ENCODE results near the gene LYAR.

LYAR gene

DNA sequence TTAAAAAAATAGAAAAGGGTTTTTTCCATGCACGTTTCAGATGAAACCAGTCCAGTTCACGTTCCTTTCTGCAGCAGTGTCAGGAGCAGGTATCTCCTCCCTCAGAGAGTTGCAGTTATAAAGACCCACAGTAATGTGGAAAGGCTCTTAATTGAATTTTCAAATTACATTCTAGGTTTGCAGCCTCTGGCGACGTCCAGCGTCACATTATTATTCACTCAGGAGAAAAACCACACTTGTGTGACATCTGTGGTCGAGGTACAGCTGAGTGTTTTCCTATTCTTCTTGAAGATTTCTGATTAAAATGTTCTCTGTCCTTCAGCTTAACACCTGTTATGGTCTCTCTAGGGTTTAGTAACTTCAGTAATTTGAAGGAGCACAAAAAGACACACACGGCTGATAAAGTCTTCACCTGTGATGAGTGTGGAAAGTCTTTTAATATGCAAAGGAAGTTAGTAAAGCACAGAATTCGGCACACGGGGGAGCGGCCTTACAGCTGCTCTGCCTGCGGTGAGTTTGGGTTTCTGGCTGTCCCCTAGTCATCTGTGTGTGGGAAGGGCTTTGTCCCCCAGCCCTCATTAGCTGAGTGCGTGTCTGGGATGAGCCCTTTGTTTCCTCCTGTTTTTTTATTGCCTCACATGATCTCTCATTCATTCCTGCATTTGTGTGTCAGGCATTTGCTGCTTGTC, 25.7 kb upstream of the LYAR start:
- DNase-seq: no peak

DNA sequence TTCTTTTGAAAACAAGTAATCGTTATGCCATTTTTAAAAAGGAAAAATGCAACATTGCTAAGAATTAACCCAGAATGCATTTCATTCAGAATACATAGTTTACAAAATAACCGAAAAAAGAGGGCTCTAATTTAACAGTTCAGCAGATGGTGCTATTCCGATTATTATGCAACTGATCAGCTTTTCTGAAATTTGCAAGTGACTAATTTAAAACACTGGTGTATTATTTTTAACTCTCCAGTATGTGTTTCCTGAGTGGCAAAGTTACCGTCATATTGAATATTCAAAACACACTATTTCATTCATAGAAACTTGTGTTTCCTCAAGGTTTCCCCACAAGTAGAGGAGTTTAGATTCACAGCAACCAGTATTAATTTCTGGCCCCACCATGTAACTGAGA, 21.2 kb upstream of the LYAR start:
- no peak for DNase-seq

DNA sequence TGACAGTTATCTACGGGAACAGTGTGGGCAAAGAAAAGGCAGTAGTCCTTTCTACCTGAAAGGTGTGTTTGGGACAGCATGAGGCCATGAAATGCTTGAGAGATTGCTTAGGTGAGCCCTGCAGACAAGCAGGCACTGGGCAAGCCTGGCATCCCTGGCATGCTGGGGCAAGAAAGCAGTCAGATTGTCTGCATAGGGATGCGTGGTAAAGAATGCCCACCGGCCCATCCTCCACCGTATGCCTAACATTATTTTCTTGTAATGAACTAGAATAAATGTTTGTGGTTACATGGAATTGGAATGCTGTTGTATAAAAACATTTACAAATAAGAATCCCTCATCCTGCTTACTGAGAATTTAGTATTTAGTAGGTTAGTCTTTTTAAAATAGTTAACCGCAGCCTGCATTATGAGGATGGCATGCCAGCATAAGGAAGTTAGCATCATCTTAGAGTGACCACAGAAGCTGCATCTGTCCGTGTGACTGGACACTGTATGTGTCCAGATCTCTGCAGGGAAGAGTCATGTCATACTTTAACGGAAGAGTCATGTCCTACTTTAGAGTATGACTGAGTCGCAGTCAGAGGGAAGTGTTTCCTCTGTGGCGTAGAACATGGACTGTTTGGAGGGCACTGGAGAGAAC, 19.0 kb upstream of the LYAR start:
- DNase-seq: no peak

DNA sequence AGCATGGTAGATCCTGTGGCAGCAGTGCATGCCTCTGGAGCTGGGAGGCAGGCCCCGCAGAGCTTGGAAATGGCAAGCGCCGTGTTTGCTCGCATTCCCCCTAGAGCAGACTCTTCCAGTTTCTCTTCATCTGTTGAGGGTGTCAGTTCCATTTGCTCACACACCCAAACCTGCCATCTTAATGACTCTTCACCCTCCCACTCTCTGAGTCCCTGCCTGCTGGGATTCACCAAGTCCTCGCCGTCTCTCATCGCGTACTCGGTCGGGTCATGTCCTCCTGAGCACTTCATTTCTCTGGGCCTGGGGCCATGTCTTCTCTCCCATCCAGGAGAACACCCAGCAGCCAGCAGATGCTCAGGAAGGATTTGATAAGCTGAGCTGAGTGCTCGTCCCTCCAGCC, 17.0 kb upstream of the LYAR start:
- no peak for DNase-seq

DNA sequence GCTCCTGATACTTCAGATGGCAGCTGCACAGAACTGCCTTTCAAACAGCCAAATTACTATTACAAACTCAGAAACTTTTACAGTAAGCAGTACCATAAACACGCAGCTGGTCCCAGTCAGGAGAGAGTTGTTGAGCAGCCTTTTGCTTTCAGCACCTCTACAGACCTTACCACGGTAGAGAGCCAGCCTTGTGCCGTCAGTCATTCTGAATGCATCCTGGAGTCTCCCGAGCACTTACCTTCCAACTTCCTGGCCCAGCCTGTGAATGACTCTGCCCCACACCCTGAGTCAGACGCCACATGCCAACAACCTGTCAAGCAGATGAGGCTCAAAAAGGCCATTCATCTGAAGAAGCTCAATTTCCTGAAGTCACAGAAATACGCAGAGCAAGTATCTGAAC, 12.5 kb upstream of the LYAR start:
- DNase-seq: no peak

DNA sequence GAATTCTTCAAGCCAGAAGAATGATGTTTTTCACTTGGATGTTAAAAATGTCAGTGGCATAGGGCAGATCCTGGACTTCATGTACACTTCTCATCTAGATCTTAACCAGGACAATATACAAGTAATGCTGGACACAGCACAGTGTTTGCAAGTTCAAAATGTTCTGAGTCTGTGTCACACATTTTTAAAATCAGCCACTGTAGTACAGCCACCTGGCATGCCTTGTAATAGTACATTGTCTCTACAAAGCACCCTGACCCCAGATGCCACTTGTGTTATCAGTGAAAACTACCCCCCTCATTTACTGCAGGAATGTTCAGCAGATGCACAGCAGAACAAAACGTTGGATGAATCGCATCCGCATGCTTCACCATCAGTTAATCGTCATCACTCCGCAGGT, 12.0 kb upstream of the LYAR start:
- DNase-seq: no peak

DNA sequence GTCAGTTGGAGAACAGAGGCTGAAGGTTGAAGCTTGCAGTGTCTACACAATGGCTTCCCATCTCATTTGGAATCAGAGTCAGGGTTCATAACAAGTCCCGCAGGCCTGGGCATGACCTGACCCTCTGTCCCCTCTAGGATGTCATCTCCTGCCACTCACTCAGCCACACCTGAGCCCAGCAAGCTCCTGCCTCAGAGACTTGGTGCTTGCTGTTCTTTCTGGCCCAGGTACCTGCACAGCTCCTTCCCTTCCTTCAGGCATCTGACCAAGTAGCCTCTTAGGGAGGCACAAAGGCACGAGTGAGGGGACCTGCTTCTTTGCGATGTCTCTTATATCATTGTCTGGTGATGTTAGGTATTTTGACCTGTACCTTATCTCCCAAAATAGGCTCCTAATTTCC, 9.1 kb upstream of the LYAR start:
- no peak for DNase-seq

DNA sequence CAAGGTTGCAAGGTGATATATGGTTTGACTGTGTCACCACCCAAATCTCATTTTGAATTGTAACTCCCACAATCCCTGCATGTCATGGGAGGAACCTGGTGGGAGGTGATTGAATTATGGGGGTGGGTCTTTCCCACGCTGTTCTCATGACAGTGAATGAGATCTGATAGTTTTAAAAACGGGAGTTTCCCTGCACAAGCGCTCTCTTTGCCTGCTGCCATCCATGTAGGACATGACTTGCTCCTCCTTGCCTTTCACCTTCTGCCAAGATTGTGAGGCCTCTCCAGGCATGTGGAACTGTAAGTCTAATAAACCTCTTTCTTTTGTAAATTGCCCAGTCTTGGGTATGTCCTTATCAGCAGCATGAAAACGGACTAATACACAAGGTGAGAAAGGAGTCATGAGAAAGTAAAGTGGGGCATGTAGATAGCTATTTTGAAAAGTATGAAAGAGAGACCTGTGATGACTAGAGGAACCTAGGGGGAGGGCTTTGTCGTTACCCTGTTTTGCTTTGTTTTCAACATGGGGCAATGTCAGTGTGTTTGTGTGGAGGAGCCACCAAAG, 6.4 kb upstream of the LYAR start:
- DNase-seq: no peak

DNA sequence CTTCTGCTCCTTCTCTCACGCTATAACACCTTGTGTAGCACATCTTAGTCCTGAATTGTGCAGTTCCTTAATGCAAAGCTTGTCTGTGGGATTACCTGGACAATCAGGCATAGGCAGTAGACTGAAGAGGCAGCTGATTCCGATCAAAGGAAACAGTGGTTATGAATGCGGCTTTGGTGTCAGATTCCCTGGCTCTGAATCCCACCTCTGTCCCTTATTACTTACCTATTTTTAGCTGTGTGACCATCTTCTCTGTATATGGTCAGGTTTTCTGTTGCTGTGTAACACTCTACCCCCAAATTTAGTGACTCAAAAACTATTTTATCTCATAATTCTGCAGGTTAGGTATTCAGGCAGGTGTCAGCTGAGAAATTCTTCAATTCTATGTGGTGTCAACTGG, 3.3 kb upstream of the LYAR start:
- no peak for DNase-seq

DNA sequence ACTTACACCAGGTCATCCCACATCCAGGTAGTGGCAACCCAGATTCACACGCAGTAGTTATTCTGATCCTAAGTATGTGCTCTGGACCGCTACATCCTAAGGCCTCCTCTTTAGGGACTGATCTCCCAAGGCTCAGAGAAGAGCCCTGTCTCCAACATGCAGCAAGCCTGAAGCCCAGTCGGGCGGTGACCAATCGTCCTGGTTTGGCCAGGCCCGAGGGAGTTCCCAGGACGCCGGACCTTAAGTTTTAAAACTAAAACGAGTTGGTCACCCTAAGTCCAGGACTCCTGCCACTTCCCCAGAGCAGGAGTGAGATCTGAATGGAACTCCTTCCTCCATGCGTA, 385 bp downstream of the LYAR start:
- no peak for DNase-seq

DNA sequence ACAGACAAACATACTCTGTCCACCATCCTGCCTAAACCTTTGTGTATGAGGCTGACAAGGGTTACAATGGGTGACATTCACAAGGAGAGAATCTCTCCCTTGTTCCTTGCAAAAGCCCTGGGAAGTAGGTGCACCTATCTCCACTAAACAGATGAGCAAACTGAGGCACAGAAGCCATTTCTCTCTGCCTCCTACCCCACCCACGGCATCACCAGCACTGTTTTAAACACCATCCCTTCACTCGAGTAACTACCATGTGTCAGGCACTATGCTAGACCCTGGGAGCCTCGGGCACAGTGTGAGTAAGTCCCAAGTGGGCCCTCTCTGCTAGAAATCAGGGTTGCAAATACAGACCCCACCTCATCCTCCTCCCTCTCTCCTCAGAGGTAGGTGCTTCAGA, 899 bp downstream of the LYAR start:
- no peak for DNase-seq

DNA sequence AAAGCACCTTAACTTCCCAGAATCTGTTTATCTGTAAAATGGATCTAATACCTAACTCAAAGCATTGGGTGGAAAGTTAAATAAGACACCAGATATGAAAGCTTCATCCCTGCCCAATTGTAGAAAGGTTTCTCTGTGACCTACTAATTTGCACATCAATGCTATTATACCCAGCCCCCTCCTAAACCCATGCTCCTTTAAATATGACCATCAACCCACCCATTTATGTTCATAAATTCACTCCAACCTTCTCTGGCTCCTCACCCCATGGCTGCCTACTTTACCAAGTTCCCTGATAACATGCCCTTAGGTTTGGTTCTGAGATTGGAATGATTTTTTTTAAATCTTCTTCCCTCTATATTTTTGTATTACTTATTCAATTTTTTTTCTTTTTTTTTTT, 1.9 kb downstream of the LYAR start:
- no peak for DNase-seq

DNA sequence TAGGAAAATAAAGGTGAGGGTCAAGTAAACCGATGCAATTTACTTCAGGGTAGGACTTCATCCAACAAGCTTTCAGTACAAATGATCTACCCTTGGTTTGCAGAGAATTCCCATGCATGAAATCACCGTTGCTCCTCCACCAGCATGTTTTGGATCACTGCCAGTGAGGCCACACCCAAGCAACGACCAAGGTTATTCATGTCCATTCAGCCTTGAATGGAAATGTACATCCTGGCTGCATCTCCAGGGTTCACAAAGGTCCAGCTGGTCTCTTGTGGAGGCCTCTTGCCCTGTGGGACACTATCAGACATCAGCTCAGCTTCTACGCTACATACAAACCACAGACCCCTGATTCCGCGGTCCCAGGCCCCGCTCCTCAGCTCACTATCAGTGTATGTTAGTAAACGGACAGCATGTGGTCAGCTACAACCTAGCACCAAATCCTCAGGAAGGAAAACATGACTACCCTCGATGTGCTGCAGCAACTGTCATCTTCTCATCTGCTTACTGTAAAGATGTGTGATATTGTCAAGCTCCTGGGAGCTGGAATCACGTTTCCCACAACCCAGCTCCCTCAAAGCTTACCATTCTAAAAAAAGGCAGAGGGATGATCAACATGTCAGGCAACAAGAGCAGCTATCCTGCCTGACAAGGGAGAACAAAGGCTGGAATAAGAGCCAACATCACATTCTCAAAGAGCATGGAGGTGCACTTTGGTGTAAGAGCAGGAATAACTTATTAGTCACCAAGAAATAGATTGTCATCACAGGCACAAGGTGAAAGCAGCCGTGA, 4.9 kb downstream of the LYAR start:
- DNase-seq: no peak

DNA sequence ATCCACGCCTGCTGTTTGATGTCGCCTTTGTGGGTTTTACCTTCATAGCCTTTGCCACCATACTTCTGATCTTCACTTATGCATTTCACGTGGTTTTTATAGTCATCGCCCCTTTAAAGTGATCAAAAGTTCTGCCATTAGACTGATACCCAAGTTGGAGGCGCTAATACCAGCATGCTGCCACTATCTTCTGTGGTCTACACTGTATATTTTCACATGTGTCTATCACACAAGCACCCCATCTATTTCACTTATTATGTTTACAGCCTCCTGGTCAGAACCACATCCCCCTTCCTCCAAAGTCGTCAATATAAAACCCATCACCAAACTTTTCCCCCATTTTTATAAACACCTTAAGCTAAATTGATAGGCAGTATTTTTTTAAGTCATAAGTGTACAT, 8.2 kb downstream of the LYAR start:
- DNase-seq: no peak

DNA sequence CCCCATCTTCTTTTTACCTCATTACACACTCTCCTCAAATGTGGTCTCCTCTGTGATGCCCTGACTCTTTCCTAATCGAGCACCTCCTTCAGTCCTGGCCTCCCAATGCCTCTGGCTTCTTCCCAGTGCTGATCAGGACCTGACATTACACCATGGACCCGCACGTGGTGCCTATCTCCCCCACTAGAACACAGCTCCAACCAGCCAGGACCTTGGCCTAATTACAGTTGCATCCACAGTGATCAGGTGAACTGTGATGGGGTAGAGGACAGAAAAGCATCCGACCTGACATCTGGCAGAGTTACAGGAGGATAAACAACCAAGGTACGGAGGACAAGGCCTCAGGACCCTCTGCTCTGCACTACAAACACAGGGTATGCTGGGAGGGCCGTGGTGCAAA, 12.4 kb downstream of the LYAR start:
- DNase-seq: no peak

DNA sequence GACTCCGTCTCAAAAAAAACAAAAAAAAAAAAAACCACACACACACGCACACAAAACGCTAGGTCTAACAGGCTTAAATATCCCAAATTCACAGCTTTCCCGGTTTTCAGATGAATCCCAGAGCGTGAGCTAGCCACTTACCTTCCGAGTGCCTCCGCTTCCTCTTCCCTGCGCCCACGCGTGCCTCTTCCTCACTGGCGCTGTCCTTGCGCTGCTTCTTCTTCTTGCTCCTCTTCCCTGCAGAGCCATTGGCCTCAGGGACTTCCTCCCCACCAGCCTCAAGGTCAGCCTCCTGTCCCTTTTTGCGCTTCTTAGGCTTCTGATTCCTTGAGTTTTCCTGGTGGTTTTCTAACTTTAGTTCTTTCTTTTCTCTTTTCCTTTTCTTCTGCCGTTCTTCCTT, 15.7 kb downstream of the LYAR start:
- DNase-seq: no peak

DNA sequence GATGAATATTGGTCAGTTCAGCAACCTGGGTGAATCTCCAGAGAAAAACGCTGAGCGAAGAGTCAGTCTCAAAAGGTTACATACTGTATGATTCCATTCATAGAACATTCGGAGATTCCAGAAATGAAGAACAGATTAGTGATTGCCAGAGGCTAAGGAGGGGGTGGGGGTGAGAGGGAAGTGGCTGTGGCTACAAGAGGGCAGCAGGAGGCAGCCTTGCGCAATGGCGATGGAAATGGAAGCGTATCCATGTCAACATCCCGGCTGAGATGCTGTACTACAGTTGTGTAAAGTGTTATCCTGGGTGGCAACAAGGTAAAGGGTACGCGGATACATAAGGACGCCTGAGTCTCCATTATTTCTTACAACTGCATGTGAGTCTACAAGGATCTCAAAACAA, 18.0 kb downstream of the LYAR start:
- DNase-seq: no peak

DNA sequence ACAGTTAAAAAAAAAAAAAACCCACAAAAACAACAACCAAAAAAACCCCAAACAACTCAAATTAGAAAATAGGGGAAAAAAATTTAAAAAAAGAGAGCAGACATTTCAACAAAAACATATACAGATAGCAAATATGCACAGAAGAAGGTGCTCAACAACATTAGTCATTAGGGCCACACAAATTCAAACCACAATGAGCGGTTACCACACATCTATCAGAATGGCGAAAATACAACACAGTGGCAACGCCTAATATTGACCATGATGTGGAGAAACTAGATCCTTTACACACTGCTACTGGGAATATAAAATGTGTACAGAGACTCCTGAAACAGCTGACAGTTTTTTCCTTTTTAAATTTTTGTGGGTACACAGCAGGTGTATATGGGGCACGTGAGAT, 19.4 kb downstream of the LYAR start:
- DNase-seq: no peak

DNA sequence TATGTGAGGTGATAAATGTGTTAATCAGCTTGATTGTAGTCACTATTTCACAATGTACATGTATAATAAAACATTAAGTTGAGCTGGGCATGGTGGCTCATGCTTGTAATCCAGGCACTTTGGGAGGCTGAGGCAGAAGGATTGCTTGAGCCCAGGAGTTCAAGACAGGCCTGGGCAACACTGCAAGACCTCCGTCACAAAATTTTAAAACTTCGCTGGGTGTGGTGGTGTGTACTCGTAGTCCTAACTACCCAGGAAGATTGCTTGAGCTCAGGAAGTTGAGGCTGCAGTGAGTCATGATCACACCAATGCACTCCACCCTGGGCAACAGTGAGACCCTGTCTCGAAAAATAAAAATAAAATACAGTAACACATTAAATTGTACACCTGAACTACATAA, 20.1 kb downstream of the LYAR start:
- no peak for DNase-seq

DNA sequence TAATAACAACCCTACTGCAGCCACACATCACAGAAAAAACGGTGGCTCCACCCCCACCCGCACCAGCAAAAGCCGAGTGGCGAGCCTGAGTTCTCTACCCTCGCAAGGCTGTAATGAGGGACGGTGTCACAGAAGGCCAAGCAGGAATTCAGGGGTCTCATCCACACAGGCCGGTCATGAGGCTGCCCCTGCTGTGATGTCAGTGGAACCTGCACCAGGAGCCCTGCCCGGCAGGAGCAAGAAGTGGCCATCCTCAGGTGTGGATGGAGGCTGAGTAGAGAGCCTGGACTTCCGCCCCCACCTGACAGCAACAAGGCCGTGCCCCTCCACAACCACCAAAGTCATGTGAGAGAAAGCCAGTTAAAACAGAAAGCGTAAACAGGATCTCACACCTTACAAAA, 20.6 kb downstream of the LYAR start:
- no peak for DNase-seq

DNA sequence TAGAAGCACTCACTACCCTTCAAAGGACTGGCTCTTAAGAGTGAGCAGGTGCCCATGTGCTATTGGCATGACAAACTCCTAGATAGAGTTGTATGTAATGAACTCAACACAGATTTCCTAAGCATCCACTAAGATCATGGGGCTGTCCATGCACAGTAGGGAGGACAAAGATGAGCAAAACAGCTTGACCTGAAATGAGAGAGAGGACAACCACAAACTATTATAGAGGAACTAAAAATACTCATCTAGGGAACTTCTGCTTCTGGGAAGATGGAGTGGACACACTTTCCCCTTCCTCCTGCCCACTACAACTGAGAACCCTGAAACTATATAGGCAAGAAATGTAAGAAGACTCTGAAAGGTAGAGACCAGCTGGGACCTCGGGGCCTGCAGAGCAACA, 21.2 kb downstream of the LYAR start:
- no peak for DNase-seq

DNA sequence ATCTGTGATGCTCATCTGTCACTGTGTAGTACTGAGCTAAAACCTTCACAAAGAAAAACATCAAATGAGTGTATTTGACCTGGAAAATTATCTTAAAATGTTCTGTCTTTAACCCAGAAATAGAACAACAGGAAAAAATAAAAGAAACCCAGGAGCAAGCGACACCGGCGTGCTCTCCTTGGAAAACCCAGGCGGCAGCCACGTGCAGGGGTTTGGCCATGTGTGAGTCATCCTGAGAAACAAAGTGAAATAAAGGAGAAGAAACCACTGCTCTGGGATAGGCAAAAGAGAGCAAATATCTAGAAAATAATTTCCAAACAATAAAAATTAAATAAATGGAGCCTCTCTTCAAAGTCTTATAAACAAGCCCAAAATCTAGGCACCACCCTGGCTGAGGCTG, 22.0 kb downstream of the LYAR start:
- no peak for DNase-seq

DNA sequence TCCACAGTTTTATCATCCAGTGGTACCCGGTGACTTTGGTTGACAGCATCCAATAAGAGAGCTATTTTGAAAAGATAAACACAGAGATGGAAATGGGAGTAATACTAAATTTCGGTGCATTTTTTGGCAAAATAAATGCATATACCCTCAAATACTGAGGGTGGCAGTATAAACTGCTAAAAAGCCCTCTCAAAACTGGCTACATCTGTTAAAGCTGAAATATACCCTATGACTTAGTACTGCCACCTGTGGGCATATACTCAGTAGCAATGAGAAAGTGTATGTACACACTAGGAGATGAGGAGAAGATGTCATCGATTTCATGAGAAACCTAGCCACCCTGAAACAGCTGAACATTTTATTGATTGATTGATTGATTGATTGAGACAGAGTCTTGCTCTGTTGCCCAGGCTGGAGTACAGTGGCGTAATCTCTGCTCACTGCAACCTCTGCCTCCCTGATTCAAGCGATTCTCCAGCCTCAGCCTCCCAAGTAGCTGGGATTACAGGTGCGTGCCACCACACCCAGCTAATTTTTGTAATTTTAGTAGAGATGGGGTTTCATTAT, 29.7 kb downstream of the LYAR start:
- peak; percentile 26 for DNase-seq

Measured in GDM1 (cell line).